GM18498 (cell line): ENCODE measurements around the gene KRT73.

ENCODE experiments used
- ATAC-seq: cut with Tn5 transposase; IDR thresholded peaks from one replicate; pipeline ENCODE4 v1.9.1; 2021; ENCODE audit warnings: mild to moderate bottlenecking, moderate library complexity; ENCODE audit not compliant: unreplicated experiment

The KRT73 gene

GRCh38 chr12:52646613-52647012 lies 28.3 kb upstream of the KRT73 start:
- no peak for ATAC-seq

GRCh38 chr12:52645982-52646381 lies 27.6 kb upstream of the KRT73 start:
- ATAC-seq: no peak

DNA sequence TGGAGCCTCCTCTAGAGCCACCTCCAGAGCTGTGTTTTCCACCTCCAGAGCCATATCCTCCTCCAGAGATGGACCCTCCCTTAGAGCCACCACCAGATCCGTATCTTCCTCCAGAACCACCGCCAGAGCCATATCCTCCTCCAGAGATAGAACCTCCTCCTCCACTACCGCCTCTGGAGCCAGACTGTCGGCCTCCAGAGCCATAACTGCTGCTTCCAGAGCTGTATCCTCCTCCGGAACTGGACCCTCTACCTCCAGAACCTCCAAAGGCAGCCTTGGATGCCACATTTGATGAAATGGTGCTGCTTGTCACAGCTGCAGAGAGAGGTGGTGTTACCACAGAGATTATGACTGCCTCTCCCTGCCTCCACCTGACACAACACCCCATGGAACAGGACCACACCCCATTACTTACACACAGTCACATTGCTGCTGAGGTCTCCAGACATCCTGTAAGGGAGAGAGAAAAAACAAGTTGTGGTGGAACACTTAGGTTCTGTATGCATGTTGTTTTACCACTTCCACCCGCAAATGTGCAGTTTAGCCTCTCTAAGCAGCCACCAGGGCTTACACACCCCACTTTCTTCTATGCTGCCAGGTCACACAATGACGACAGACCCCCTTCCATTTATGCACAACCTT lies 26.9 kb upstream of the KRT73 start:
- no peak for ATAC-seq

GRCh38 chr12:52644078-52644415 lies 25.7 kb upstream of the KRT73 start:
- ATAC-seq: no peak

GRCh38 chr12:52643233-52644077 lies 25.1 kb upstream of the KRT73 start:
- ATAC-seq: no peak

- no peak for ATAC-seq
These were observed 23.1 kb upstream of the KRT73 start for GRCh38 chr12:52641468-52641867.

DNA sequence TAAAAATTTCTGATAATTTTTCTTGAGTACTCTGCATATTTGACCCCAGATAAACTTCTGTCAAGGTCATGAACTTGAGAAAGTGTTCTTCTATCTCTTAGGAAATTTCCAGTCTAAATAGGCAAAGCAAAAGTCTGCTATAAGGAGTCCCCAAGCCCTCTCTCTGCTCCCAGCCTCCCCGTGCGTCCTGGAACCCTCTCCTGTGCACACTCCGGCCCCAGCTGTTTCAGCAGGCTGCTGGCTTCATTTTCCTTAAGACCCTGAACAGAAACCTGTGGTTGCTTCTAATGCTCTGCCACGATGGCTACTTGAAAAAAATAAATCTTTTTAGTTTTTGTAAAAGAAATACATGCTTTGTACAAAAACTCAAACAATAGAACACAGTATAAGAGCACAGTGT lies 18.9 kb upstream of the KRT73 start:
- ATAC-seq: no peak

GRCh38 chr12:52636592-52637258 lies 18.4 kb upstream of the KRT73 start:
- no peak for ATAC-seq

DNA sequence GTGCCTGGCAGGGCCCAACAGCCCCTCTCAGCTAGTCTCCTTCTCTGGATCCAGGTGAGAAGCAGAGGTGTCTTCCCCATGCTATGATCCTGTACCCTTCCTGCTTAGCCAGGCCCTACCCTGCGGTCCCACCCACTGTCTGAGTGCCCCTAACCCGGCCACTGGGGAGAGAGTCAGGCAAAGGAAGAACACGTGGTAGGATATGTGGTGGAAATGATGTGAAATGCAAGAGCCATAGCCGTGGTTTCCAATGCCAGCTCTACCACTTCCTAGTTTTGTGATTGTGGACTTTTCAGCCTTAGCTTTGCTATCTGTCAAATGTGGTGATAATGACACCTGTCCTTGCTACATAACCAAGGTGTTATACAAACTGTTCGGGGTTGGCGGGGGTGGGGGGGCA lies 17.8 kb upstream of the KRT73 start:
- no peak for ATAC-seq

- ATAC-seq: no peak
These were observed 16.1 kb upstream of the KRT73 start for GRCh38 chr12:52634266-52635056.

DNA sequence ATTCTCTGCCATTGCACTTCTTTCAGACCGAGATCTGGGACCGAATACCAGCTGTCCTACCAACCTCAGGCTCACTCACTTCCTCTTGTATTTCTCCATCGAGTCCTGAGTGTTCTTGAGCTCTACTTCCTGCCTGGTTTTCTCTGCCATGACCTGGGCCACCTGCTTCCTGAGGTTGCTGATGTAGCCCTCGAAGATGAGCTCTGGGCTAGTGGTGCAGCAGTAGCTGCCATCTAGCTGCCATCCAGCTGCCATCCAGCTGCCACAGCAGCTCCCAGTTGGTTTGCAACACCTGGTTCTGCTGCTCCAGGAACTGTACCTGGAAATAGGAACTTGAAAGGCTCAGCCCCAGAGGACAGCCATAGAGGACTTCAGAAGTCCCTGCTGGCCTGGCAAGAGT lies 15.0 kb upstream of the KRT73 start:
- ATAC-seq: no peak

GRCh38 chr12:52632656-52633055 lies 14.3 kb upstream of the KRT73 start:
- ATAC-seq: no peak

- ATAC-seq: no peak
These were observed 13.5 kb upstream of the KRT73 start for GRCh38 chr12:52631676-52632459.

GRCh38 chr12:52631264-52631663 lies 12.9 kb upstream of the KRT73 start:
- no peak for ATAC-seq

- no peak for ATAC-seq
These were observed 12.3 kb upstream of the KRT73 start for GRCh38 chr12:52630599-52631200.

GRCh38 chr12:52630008-52630500 lies 11.7 kb upstream of the KRT73 start:
- no peak for ATAC-seq

- ATAC-seq: no peak
These were observed 11.1 kb upstream of the KRT73 start for GRCh38 chr12:52629281-52630007.

DNA sequence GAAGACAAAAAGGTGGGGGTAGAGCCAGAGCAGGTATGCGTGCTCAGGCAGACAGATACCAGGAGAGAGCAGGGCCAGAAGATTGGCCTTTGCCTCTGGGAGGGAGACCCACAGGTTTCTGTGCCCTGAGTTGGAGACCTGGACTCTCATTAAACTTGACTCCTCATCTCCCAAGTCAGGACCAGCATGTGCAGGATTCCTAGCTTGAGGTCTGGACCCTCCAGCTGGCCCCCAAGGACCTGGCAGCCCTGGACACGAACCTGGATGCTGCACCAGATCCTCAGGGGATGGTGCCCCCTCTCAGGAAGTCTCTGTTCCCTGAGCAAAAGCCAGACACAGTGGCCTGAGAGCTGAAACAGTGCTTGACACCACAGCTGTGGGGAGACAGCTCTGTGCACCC lies 10.5 kb upstream of the KRT73 start:
- ATAC-seq: no peak

GRCh38 chr12:52628111-52628507 lies 9.8 kb upstream of the KRT73 start:
- ATAC-seq: no peak
